GM23248 (cell line): ENCODE data around the gene TMEM196. TPM values are rescaled to one million over a fixed set of nuclear protein-coding genes. Genes with fewer than 3 reads are reported as not detected.

ENCODE experiments used
- DNase-seq: peaks from one replicate; pipeline ENCODE4 v3.0.0-alpha.2; 2015
- H2AFZ ChIP-seq: fragments of 200-600 bp; sonication (generic); 2 replicates; pipeline ENCODE4 v1.6.1; 2016; ENCODE audit warnings: antibody characterized with exemption
- H3F3A ChIP-seq: fragments of 200-600 bp; sonication (generic); 2 replicates; pipeline ENCODE4 v1.6.1; 2016; ENCODE audit warnings: mild to moderate bottlenecking, antibody characterized with exemption, mixed run types; ENCODE audit not compliant: insufficient read depth
- H3K27ac ChIP-seq: fragments of 200-600 bp; sonication (generic); 2 replicates; pipeline ENCODE4 v1.5.1; 2016; ENCODE audit warnings: mild to moderate bottlenecking
- H3K27me3 ChIP-seq: fragments of 200-600 bp; sonication (generic); replicated peaks from 2 replicates; pipeline ENCODE4 v1.6.1; 2016; ENCODE audit warnings: mild to moderate bottlenecking; ENCODE audit not compliant: insufficient read depth
- H3K36me3 ChIP-seq: fragments of 200-600 bp; sonication (generic); 2 replicates; pipeline ENCODE4 v1.6.1; 2016; ENCODE audit warnings: low read depth, mild to moderate bottlenecking
- H3K4me1 ChIP-seq: fragments of 200-600 bp; sonication (generic); 2 replicates; pipeline ENCODE4 v1.6.1; 2016; ENCODE audit warnings: mild to moderate bottlenecking; ENCODE audit not compliant: insufficient read depth
- H3K4me2 ChIP-seq: fragments of 200-600 bp; sonication (generic); one replicate; pipeline ENCODE4 v1.6.1; 2016; ENCODE audit warnings: mild to moderate bottlenecking; ENCODE audit not compliant: unreplicated experiment
- H3K4me3 ChIP-seq: fragments of 200-600 bp; sonication (generic); 2 replicates; pipeline ENCODE4 v1.5.1; 2016; ENCODE audit warnings: mild to moderate bottlenecking
- H3K79me2 ChIP-seq: fragments of 200-600 bp; sonication (generic); 2 replicates; pipeline ENCODE4 v1.6.1; 2016; ENCODE audit warnings: mild to moderate bottlenecking; ENCODE audit not compliant: insufficient read depth
- H3K9ac ChIP-seq: fragments of 200-600 bp; sonication (generic); 2 replicates; pipeline ENCODE4 v1.6.1; 2016; ENCODE audit warnings: mild to moderate bottlenecking
- H3K9me2 ChIP-seq: fragments of 200-600 bp; sonication (generic); 2 replicates; pipeline ENCODE4 v1.6.1; 2016; ENCODE audit warnings: mixed run types, mild to moderate bottlenecking, moderate library complexity; ENCODE audit not compliant: insufficient read depth
- H3K9me3 ChIP-seq: fragments of 200-600 bp; sonication (generic); one replicate; pipeline ENCODE4 v1.6.1; 2017; ENCODE audit warnings: low read depth
- H4K20me1 ChIP-seq: fragments of 200-600 bp; sonication (generic); 2 replicates; pipeline ENCODE4 v1.6.0; 2016; ENCODE audit not compliant: insufficient read depth
- EZH2 ChIP-seq: fragments of 200-600 bp; sonication (generic); IDR thresholded peaks from 2 replicates; pipeline ENCODE4 v1.6.1; 2018; ENCODE audit warnings: antibody characterized with exemption, mild to moderate bottlenecking; ENCODE audit not compliant: insufficient read depth, poor library complexity, severe bottlenecking
- EZH2phosphoT487 ChIP-seq: fragments of 200-600 bp; sonication (generic); IDR thresholded peaks from 2 replicates; pipeline ENCODE4 v1.6.1; 2018; ENCODE audit warnings: antibody characterized with exemption, moderate library complexity, mild to moderate bottlenecking, low read depth; ENCODE audit not compliant: insufficient read depth
- WGBS, 2 experiments: methylation state at CpG; one replicate each; pipeline ENCODE4 v1.1.6; 2015 to 2017; ENCODE audit warnings: low lambda C conversion rate in 2 of 2, low coverage in 1 of 2; ENCODE audit errors: missing lambda C conversion rate in 2 of 2; 5-methylcytosine and 5-hydroxymethylcytosine counted together
- in situ Hi-C: fragments of 300-500 bp; cut with MboI; formaldehyde crosslinking; loops from 2 replicates; pipeline ENCODE4 v1.15.0; 2020
- polyA plus RNA-seq: library from polyadenylated mRNA; unstranded; fragments of >200 nt; fragmentation: Nextera tagmentation; extraction: Ambion mirVana; gene quantifications from 2 replicates; pipeline ENCODE4 v1.2.1, GENCODE V29; 2016
- total RNA-seq: library from RNA; depleted of rRNA; stranded (reverse); fragments of >200 nt; shearing (Covaris generic); gene quantifications from 2 replicates; pipeline ENCODE4 v1.2.3, GENCODE V29; 2014

The TMEM196 gene
- total and polyA plus RNA-seq, 2 experiments from 2014 or later = not detected

DNA sequence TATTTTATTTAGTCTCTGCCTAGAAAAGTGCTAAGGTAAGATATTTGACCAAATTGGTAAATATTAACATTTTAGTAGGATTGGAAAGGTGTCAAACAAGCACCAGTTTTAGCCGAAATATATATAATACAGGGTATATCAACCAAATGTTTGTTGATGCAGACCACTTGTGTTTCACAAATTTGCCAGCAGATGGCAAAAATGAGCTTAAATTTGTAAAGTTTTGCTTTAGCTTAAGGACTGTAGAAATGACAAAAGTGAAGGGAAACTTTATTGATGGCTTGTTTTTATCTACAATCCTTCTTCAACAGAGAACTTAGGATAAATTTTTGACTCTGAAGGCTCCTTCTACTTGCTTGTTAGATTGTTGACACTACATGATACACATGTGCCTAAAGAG, 59.7 kb downstream of the TMEM196 start:
- 33 to 42% methylated on average over 1 of the region's 1 CpG for WGBS, 2 experiments
- Histone ChIP-seq H3K4me2 (no peak overlapping the region), H3K79me2 (peaks cover under 1% of the 10 kb centered on the region), H4K20me1 (no peaks in the 10 kb centered on the region), H3K4me1 (peaks cover 3% of the 10 kb centered on the region; the same call in 1 of the 2 replicates), H3K27me3 (no peaks in the 10 kb centered on the region), H3K27ac (no peak overlapping the region), H3K9ac (no peak overlapping the region), H3K36me3 (no peaks in the 10 kb centered on the region), H2AFZ (no peak overlapping the region), H3F3A (no peaks in the 10 kb centered on the region), H3K9me3 (no peaks in the 10 kb centered on the region), H3K4me3 (no peak overlapping the region), H3K9me2 (no peaks in the 10 kb centered on the region)
- DNase-seq = peak; percentile 55
- TF ChIP-seq EZH2phosphoT487 = no peak
- TF ChIP-seq EZH2 = no peak
- in situ Hi-C loops = no loop called here

DNA sequence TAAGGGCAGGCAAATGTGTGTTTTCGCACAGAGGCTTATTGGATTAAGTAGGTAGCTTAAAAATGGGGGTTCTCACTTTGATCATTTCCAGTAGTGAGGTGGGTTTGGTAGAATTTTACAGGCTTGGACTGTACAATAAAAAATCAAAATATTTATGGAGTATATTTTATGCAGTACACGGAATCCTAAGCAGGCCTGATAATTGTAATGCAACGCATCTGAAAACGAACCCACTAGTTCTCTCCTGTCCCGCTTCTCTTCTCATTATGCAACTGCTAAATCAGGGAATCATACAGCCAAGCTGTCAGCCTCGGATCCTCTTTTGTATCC, 64.2 kb downstream of the TMEM196 start:
- H3F3A ChIP-seq = no peaks in the 10 kb centered on the region
- H3K9me2 ChIP-seq = no peaks in the 10 kb centered on the region
- peak overlapping the region; percentile 27 for H3K4me2 ChIP-seq
- peak overlapping the region; percentile 93 for H2AFZ ChIP-seq
- no peak overlapping the region for H3K27ac ChIP-seq
- no peaks in the 10 kb centered on the region for H3K9me3 ChIP-seq
- no peak for DNase-seq
- no peaks in the 10 kb centered on the region for H4K20me1 ChIP-seq
- in situ Hi-C loops = no loop called here
- peak overlapping the region; percentile 31 for H3K9ac ChIP-seq
- peaks cover 45% of the 10 kb centered on the region for H3K79me2 ChIP-seq
- 24 to 29% methylated on average over 6 of the region's 6 CpGs for WGBS, 2 experiments
- no peak for TF ChIP-seq EZH2phosphoT487
- no peak for TF ChIP-seq EZH2
- H3K36me3 ChIP-seq = no peaks in the 10 kb centered on the region
- H3K27me3 ChIP-seq = no peaks in the 10 kb centered on the region
- peaks cover 30% of the 10 kb centered on the region for H3K4me1 ChIP-seq
- H3K4me3 ChIP-seq = no peak overlapping the region

DNA sequence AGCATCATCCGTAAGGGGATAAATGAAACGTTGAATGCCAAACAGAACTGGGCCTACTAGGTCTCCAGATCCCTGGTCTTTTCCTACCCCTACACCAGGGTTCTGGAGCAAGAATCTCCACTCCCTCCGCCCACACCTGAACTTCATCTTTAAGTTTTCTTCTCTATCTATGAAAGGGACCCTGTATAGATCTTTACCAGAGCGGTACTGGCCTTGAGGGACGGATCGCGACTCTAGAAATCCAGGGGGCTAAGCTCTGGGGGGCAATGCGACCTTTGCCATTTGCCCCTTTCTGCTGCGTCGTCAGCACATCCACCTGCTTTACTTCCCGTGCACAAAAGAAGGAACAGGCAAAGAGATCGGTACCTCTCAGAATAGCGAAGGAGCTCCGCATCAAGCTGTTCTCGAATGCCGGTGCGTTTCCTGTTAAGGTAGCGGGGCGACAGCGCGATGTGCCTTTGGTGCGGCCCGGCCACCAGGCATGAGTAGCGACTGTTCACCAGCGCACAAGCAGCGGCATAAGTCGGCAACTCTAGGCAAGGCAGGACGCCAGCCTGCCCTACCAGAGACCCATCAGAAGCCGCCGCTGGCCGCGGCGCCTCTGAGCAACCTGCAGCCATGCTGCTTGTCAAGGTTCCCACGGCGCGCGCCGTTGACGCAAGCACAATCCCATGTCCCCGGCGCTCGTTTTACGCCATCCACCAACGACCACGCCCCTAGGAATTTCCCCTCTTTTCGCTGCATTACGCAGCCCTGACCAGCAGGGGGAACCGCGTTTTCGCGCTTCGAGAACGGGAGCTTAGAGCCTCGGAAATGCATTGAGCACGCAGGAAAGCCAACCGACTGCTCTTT, 64.8 kb downstream of the TMEM196 start, which contains the start of gene POLR1F:
Gene POLR1F, minus strand, starts transcription at position 641 of the 852 bp plus-strand sequence. Its CDS starts 21 bp downstream, at position 620.
- Histone ChIP-seq H3K36me3 (no peaks in the 10 kb centered on the region), H3K27ac (peak within 1 kb of the TSS; percentile 56), H4K20me1 (no peaks in the 10 kb centered on the region), H3K79me2 (peaks cover 51% of the 10 kb centered on the region), H3K27me3 (no peaks in the 10 kb centered on the region), H3K9me3 (no peaks in the 10 kb centered on the region), H3F3A (no peaks in the 10 kb centered on the region), H2AFZ (peak within 1 kb of the TSS; percentile 93), H3K9me2 (no peaks in the 10 kb centered on the region), H3K4me2 (peak within 1 kb of the TSS; percentile 97), H3K9ac (peak within 1 kb of the TSS; percentile 93), H3K4me3 (peak within 1 kb of the TSS; percentile 96), H3K4me1 (peaks cover 30% of the 10 kb centered on the region)
- DNase-seq = peak; percentile 98
- WGBS, 2 experiments = 1% methylated on average over 55 to 56 of the region's 56 CpGs
- TF ChIP-seq EZH2phosphoT487 (no peak), EZH2 (no peak)
- in situ Hi-C loops = no loop called here

DNA sequence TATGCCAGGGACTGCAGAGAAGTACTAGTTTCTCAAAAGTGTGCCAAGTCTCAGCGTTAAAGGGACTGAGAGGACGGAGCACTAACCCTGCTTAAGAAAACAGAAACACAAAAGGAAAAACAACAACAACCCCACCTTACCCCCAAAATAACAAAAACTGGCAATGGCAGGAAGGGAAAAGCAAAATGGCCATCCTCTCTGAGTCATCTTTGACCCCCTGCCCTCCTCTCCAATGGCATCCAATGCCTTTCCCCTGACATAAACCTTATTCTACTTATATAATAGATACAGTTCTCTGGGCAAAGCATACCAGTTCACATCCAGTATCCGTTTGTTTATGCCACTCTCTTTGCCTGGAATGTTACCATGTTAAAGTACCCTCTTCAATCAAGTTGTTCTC, 66.2 kb downstream of the TMEM196 start:
- DNase-seq = peak; percentile 29
- H3K79me2 ChIP-seq = peaks cover 63% of the 10 kb centered on the region
- peaks cover 30% of the 10 kb centered on the region for H3K4me1 ChIP-seq
- H4K20me1 ChIP-seq = no peaks in the 10 kb centered on the region
- H3K4me3 ChIP-seq = peak overlapping the region; percentile 96
- WGBS, 2 experiments = 68 to 70% methylated on average over 3 of the region's 3 CpGs
- H3K4me2 ChIP-seq = peak overlapping the region; percentile 97
- H3K27me3 ChIP-seq = no peaks in the 10 kb centered on the region
- H3K9me2 ChIP-seq = no peaks in the 10 kb centered on the region
- H3K36me3 ChIP-seq = peaks cover 8% of the 10 kb centered on the region; the same call in 1 of the 2 replicates
- H2AFZ ChIP-seq = no peak overlapping the region
- H3F3A ChIP-seq = no peaks in the 10 kb centered on the region
- H3K9ac ChIP-seq = peak overlapping the region; percentile 93; the same call in 1 of the 2 replicates
- H3K27ac ChIP-seq = no peak overlapping the region
- in situ Hi-C loops = no loop called here
- H3K9me3 ChIP-seq = no peaks in the 10 kb centered on the region
- no peak for TF ChIP-seq EZH2phosphoT487
- TF ChIP-seq EZH2 = no peak
